Measurements from ENCODE around the gene TRAF5. TPM values are rescaled to one million over a fixed set of nuclear protein-coding genes. Genes with fewer than 3 reads are reported as not detected.
"Not testable (repeated sequence)": the region's sequence is repeated elsewhere in the genome, so short reads cannot be mapped to it uniquely, and the experiment has no call there.

Gene TRAF5
- total RNA-seq, 1 experiment from 2014 or later, result 15.2 TPM

GRCh38 chr1:211386921-211387320 lies 60.3 kb downstream of the TRAF5 start:
- CTCF ChIA-PET, result no interaction called here
- Mint-ChIP-seq H3K27ac (ENCODE audit: unreplicated experiment) (no peak overlapping the region), H3K4me1 (ENCODE audit: low read depth, unreplicated experiment) (peaks cover 13% of the 10 kb centered on the region), H3K4me3 (ENCODE audit: low read depth, unreplicated experiment) (no peak overlapping the region), H3K27me3 (ENCODE audit: unreplicated experiment) (no peaks in the 10 kb centered on the region), H3K9me3 (ENCODE audit: low read depth, unreplicated experiment) (no peaks in the 10 kb centered on the region), H3K36me3 (ENCODE audit: insufficient read depth, unreplicated experiment) (peaks cover 20% of the 10 kb centered on the region)
- intact Hi-C loops (cut with micrococcal nuclease; ENCODE audit: unreplicated experiment), result loop anchor here (10.0 kb wide), 2 partner anchors 128 to 1732 kb away; partner anchors contain the start of gene LAMB3
- DNase-seq, result no peak
- no TSS peak for BruUV-seq (replicated peaks)
- no peak for TF ChIP-seq CTCF (IDR thresholded peaks at IDR 0.05; ENCODE audit: unreplicated experiment)

- DNase-seq; CTCF ChIA-PET; H3K4me1 Mint-ChIP-seq (ENCODE audit: low read depth, unreplicated experiment); H3K36me3 Mint-ChIP-seq (ENCODE audit: insufficient read depth, unreplicated experiment); H3K9me3 Mint-ChIP-seq (ENCODE audit: low read depth, unreplicated experiment); H3K4me3 Mint-ChIP-seq (ENCODE audit: low read depth, unreplicated experiment); H3K27ac Mint-ChIP-seq (ENCODE audit: unreplicated experiment); H3K27me3 Mint-ChIP-seq (ENCODE audit: unreplicated experiment); intact Hi-C loops (cut with micrococcal nuclease; ENCODE audit: unreplicated experiment); BruUV-seq (replicated peaks): not testable (repeated sequence)
Observed at GRCh38 chr1:211390829-211391228, 64.2 kb downstream of the TRAF5 start.

GRCh38 chr1:211393203-211393602 lies 66.6 kb downstream of the TRAF5 start:
- Mint-ChIP-seq H3K36me3 (ENCODE audit: insufficient read depth, unreplicated experiment) (no peaks in the 10 kb centered on the region), H3K4me1 (ENCODE audit: low read depth, unreplicated experiment) (no peaks in the 10 kb centered on the region), H3K27me3 (ENCODE audit: unreplicated experiment) (no peaks in the 10 kb centered on the region), H3K9me3 (ENCODE audit: low read depth, unreplicated experiment) (no peaks in the 10 kb centered on the region), H3K4me3 (ENCODE audit: low read depth, unreplicated experiment) (no peak overlapping the region), H3K27ac (ENCODE audit: unreplicated experiment) (no peak overlapping the region)
- intact Hi-C loops (cut with micrococcal nuclease; ENCODE audit: unreplicated experiment), result no loop called here
- CTCF ChIA-PET, result no interaction called here
- DNase-seq, result no peak
- TF ChIP-seq CTCF (IDR thresholded peaks at IDR 0.05; ENCODE audit: unreplicated experiment), result no peak
- no TSS peak for BruUV-seq (replicated peaks)

- CTCF ChIA-PET; BruUV-seq (replicated peaks); H3K27ac Mint-ChIP-seq (ENCODE audit: unreplicated experiment); H3K27me3 Mint-ChIP-seq (ENCODE audit: unreplicated experiment); H3K9me3 Mint-ChIP-seq (ENCODE audit: low read depth, unreplicated experiment); intact Hi-C loops (cut with micrococcal nuclease; ENCODE audit: unreplicated experiment); H3K36me3 Mint-ChIP-seq (ENCODE audit: insufficient read depth, unreplicated experiment); H3K4me3 Mint-ChIP-seq (ENCODE audit: low read depth, unreplicated experiment); DNase-seq; H3K4me1 Mint-ChIP-seq (ENCODE audit: low read depth, unreplicated experiment): not testable (repeated sequence)
Observed at GRCh38 chr1:211398266-211398930, 71.8 kb downstream of the TRAF5 start.

GRCh38 chr1:211399851-211400393 lies 73.3 kb downstream of the TRAF5 start:
- CTCF ChIA-PET, result interaction anchor here (0.9 kb wide), 1 partner anchor 1751 kb away, joined by 4 read pairs; no protein-coding TSS in a partner anchor
- intact Hi-C loops (cut with micrococcal nuclease; ENCODE audit: unreplicated experiment); H3K36me3 Mint-ChIP-seq (ENCODE audit: insufficient read depth, unreplicated experiment); H3K27ac Mint-ChIP-seq (ENCODE audit: unreplicated experiment); H3K27me3 Mint-ChIP-seq (ENCODE audit: unreplicated experiment); BruUV-seq (replicated peaks); H3K4me1 Mint-ChIP-seq (ENCODE audit: low read depth, unreplicated experiment); H3K9me3 Mint-ChIP-seq (ENCODE audit: low read depth, unreplicated experiment); H3K4me3 Mint-ChIP-seq (ENCODE audit: low read depth, unreplicated experiment); DNase-seq: not testable (repeated sequence)

- H3K4me1 Mint-ChIP-seq (ENCODE audit: low read depth, unreplicated experiment); H3K27me3 Mint-ChIP-seq (ENCODE audit: unreplicated experiment); BruUV-seq (replicated peaks); DNase-seq; H3K9me3 Mint-ChIP-seq (ENCODE audit: low read depth, unreplicated experiment); H3K27ac Mint-ChIP-seq (ENCODE audit: unreplicated experiment); CTCF ChIA-PET; H3K4me3 Mint-ChIP-seq (ENCODE audit: low read depth, unreplicated experiment); intact Hi-C loops (cut with micrococcal nuclease; ENCODE audit: unreplicated experiment); H3K36me3 Mint-ChIP-seq (ENCODE audit: insufficient read depth, unreplicated experiment): not testable (repeated sequence)
Observed at GRCh38 chr1:211401751-211402150, 75.1 kb downstream of the TRAF5 start.

GRCh38 chr1:211406086-211406485 lies 79.5 kb downstream of the TRAF5 start:
- CTCF ChIA-PET; DNase-seq; H3K4me3 Mint-ChIP-seq (ENCODE audit: low read depth, unreplicated experiment); H3K27ac Mint-ChIP-seq (ENCODE audit: unreplicated experiment); H3K9me3 Mint-ChIP-seq (ENCODE audit: low read depth, unreplicated experiment); H3K4me1 Mint-ChIP-seq (ENCODE audit: low read depth, unreplicated experiment); intact Hi-C loops (cut with micrococcal nuclease; ENCODE audit: unreplicated experiment); H3K27me3 Mint-ChIP-seq (ENCODE audit: unreplicated experiment); H3K36me3 Mint-ChIP-seq (ENCODE audit: insufficient read depth, unreplicated experiment); BruUV-seq (replicated peaks): not testable (repeated sequence)

- H3K27ac Mint-ChIP-seq (ENCODE audit: unreplicated experiment); H3K27me3 Mint-ChIP-seq (ENCODE audit: unreplicated experiment); H3K36me3 Mint-ChIP-seq (ENCODE audit: insufficient read depth, unreplicated experiment); CTCF ChIA-PET; H3K4me3 Mint-ChIP-seq (ENCODE audit: low read depth, unreplicated experiment); DNase-seq; H3K4me1 Mint-ChIP-seq (ENCODE audit: low read depth, unreplicated experiment); H3K9me3 Mint-ChIP-seq (ENCODE audit: low read depth, unreplicated experiment); BruUV-seq (replicated peaks); intact Hi-C loops (cut with micrococcal nuclease; ENCODE audit: unreplicated experiment): not testable (repeated sequence)
Observed at GRCh38 chr1:211407749-211408148, 81.1 kb downstream of the TRAF5 start.

Data from Calu3 (cell line).